VCaP (cell line): ENCODE measurements around the gene HSPBP1.

Experiments used
- H3K27ac ChIP-seq: fragments of 450-650 bp; 2 replicates; pipeline ENCODE4 v1.5.1; 2017
- TF ChIP-seq, protein P1 (sequence below): fragments of 450-650 bp; conservative IDR thresholded peaks from 2 replicates; pipeline ENCODE4 v1.5.1; 2017; ENCODE audit warnings: mild to moderate bottlenecking, moderate library complexity

Gene HSPBP1

DNA sequence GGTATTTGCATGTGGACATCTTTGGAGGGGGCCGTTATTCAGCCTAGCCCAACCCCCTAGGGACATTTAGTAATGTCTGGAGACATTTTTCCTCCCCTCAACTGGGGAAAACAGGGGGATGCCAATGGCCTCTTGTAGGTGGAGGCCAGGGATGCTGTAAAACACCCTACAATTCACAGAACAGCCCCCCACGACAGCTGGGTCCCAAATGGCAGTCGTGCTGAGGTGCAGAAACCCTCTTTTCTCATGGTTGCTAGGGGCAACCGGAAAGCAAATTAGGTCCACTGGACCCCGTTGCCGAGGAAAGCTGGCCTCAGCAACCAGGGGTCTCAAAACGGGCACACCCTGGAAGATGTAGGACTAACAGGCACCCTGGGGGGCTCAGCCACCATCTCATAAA, 30.6 kb upstream of the HSPBP1 start:
- H3K27ac ChIP-seq, result no peak overlapping the region
- TF ChIP-seq, protein P1, sequence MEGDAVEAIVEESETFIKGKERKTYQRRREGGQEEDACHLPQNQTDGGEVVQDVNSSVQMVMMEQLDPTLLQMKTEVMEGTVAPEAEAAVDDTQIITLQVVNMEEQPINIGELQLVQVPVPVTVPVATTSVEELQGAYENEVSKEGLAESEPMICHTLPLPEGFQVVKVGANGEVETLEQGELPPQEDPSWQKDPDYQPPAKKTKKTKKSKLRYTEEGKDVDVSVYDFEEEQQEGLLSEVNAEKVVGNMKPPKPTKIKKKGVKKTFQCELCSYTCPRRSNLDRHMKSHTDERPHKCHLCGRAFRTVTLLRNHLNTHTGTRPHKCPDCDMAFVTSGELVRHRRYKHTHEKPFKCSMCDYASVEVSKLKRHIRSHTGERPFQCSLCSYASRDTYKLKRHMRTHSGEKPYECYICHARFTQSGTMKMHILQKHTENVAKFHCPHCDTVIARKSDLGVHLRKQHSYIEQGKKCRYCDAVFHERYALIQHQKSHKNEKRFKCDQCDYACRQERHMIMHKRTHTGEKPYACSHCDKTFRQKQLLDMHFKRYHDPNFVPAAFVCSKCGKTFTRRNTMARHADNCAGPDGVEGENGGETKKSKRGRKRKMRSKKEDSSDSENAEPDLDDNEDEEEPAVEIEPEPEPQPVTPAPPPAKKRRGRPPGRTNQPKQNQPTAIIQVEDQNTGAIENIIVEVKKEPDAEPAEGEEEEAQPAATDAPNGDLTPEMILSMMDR, result no peak

- TF ChIP-seq, protein P1, result no peak
- H3K27ac ChIP-seq, result no peak overlapping the region
Observed at GRCh38 chr19:55309448-55309847, 29.5 kb upstream of the HSPBP1 start.

DNA sequence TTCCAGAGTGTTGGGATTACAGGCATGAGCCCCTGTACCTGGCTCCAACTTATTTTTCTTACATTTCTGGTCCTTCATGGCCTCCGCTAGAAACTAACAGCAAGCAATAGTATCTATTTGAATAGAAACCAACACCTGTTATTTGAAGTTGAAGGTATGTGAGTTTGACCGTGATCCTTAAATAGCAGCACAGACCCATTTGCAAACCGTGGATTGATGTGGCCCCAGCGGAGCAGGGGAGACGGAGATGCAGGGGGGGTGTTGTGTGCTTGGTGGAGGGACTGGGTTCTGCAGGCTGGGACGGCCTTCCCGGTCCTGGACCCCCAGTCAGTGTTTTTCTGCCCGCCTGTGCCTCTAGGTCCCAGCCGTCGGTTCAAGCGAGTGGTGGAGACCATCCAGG, 28.4 kb upstream of the HSPBP1 start:
- TF ChIP-seq, protein P1, result no peak
- H3K27ac ChIP-seq, result no peak overlapping the region

- no peak overlapping the region for H3K27ac ChIP-seq
- TF ChIP-seq, protein P1, result no peak
Observed at GRCh38 chr19:55306712-55307111, 26.8 kb upstream of the HSPBP1 start.

DNA sequence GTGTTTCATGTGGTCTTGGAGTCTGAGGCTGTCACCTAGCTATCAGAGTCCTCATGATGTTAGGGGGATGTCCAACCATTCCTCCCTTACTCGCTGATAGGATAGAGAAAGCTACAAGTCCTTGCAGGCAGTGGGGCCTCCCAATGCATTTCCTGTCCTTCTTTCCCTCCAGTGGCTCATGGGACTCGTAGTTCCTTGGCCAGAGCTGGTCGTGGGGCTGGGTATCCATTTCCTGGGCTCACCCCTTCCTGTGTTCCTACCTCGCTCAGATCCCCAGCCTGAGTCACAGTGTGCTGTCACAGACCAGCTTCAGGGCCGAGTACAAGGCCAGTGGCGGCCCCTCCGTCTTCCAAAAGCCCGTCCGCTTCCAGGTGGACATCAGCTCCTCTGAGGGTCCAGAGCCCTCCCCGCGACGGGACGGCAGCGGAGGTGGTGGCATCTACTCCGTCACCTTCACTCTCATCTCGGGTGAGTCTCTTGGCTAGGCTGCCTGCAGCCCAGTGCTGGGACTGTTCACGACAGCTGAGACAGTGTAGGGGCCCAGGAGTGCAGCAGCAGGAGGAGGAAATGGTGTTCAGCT, 26.2 kb upstream of the HSPBP1 start:
- H3K27ac ChIP-seq, result no peak overlapping the region
- TF ChIP-seq, protein P1, result no peak

DNA sequence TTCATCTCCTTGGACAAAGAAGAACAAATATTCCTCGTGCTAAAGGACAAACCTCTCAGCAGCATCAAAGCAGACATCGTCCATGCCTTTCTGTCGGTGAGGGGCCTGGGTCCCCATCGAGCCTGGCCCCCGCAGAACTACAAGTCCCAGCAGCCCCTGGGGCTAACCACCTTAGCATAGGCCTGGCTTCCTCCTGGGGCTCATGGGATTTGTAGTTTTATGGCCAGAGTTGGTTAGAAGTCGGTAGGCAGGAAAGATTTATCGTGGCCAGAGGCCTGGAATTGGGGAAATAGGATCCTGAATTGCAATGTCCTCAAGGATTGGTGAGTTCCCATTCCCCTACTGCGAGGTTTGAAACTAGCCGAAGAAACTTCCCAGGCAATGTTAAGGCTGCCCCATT, 25.6 kb upstream of the HSPBP1 start:
- H3K27ac ChIP-seq, result no peak overlapping the region
- TF ChIP-seq, protein P1, result no peak

- H3K27ac ChIP-seq, result no peak overlapping the region
- TF ChIP-seq, protein P1, result no peak
Observed at GRCh38 chr19:55304980-55305379, 25.1 kb upstream of the HSPBP1 start.
